Erythroblast (primary cell): ENCODE results near the gene PTPN9.

Experiments used
- GATA1 ChIP-seq: IDR thresholded peaks from 2 replicates; pipeline ENCODE4 v1.6.1; 2011; ENCODE audit warnings: low read depth, mild to moderate bottlenecking, control low read depth, low read length, moderate library complexity
- POLR2A ChIP-seq: IDR thresholded peaks from 2 replicates; pipeline ENCODE4 v1.6.1; 2011; ENCODE audit warnings: mild to moderate bottlenecking, low read length

GRCh38 chr15:75437721-75438120 is 141.4 kb downstream of the PTPN9 start:
- TF ChIP-seq POLR2A (no peak), GATA1 (no peak)
